Measurements from ENCODE around the gene LY6G5C.

Gene LY6G5C

DNA sequence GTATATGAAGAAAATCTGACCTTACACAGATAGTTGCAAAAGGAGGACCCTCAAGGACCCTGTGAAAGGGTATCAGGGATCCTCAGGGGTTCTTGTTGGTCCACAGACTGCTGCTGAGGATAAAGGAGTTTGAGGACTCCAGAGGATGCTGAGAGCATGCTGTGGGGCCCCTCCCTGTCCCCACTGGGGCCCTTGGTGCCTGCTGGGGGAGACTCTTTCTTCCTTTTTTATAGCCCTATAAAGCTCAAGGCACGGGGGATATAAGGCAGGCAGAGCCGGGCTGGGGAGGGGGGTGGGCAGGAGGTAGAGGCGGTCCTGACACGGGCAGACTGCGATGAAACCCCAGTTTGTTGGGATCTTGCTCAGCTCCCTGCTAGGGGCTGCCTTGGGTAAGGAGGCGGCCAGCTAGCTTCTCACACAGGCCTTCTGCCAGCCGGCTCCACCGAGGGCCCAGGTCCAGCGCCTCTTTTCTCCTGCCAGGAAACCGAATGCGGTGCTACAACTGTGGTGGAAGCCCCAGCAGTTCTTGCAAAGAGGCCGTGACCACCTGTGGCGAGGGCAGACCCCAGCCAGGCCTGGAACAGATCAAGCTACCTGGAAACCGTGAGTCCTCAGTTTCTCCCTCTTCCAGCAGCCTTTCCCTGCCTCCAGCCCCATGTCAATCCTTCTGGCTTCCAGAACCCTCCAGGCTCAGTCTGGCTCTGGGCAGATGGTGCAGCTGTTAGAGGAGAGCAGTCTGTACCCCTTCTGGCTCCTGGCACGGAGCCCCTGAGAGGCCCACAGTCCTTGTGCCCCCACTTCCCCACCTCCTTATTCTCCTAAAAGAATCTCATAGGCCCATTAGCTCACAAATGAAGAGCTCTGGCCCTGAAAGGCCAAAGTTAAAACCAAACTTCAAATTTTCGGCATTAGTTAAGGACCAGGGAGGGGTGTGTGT is 34.4 kb upstream of the LY6G5C start, which contains the start of gene LY6G6D:
LY6G6D (plus strand) TSS at position 327 of the 937 bp plus-strand sequence; CDS start at position 335, 8 bp downstream.
- POLR2A ChIA-PET (ENCODE audit: low non-redundant PET), result interaction anchor here (0.6 kb wide), 1 partner anchor 20 kb away, joined by 6 read pairs; no protein-coding TSS in a partner anchor
- no peak for DNase-seq (ENCODE audit: low spot score)
- peak within 1 kb of the TSS; percentile 12; the same call in 1 of the 2 replicates for H3K27ac ChIP-seq
- CTCF ChIA-PET, result interaction anchor here (1.2 kb wide), 1 partner anchor 14 kb away, joined by 8 read pairs; the partner anchor contains the start of gene DDAH2
- TF ChIP-seq, protein P1, sequence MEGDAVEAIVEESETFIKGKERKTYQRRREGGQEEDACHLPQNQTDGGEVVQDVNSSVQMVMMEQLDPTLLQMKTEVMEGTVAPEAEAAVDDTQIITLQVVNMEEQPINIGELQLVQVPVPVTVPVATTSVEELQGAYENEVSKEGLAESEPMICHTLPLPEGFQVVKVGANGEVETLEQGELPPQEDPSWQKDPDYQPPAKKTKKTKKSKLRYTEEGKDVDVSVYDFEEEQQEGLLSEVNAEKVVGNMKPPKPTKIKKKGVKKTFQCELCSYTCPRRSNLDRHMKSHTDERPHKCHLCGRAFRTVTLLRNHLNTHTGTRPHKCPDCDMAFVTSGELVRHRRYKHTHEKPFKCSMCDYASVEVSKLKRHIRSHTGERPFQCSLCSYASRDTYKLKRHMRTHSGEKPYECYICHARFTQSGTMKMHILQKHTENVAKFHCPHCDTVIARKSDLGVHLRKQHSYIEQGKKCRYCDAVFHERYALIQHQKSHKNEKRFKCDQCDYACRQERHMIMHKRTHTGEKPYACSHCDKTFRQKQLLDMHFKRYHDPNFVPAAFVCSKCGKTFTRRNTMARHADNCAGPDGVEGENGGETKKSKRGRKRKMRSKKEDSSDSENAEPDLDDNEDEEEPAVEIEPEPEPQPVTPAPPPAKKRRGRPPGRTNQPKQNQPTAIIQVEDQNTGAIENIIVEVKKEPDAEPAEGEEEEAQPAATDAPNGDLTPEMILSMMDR (conservative IDR thresholded peaks at IDR 0.05; ENCODE audit: low read depth), result no peak

DNA sequence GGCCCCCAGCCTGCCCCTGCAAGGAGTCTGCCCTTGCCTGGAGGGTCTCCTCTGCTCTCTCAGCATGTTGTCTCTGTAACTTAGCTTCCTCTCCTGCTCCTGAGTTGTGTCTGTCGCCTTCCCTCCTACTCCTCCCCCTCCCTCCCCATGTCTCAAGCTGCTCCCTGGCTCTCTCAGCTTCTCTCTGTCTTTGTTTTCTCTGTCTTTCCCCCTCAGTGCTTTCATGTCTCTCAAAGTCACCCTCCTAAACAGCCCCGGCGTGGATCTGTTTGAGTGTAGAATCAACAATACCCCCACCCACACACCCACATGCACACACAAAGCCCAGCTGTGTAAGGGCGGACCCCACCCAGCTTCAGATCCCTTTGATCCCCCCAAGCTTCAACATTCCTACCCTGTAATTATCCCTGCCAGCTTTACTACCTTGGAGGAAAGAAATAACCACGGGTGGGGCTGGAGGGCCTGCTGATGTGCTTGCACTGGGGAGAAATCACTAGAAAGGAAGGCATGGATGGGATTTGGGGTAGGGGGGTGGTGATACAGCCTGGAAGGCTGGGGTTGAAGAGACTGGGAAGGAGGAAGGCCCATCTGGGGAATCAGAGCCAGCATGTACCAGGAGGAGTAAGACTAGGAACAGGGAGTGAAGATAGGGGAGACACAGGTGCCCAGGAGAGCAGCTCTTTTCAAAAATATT is 33.3 kb upstream of the LY6G5C start:
- no peak overlapping the region for H3K27ac ChIP-seq
- TF ChIP-seq, protein P1 (conservative IDR thresholded peaks at IDR 0.05; ENCODE audit: low read depth), result no peak
- ChIA-PET POLR2A (ENCODE audit: low non-redundant PET) (no interaction called here), CTCF (interaction anchor here (0.6 kb wide), 1 partner anchor 83 kb away, joined by 3 read pairs; no protein-coding TSS in a partner anchor)
- DNase-seq (ENCODE audit: low spot score), result no peak

DNA sequence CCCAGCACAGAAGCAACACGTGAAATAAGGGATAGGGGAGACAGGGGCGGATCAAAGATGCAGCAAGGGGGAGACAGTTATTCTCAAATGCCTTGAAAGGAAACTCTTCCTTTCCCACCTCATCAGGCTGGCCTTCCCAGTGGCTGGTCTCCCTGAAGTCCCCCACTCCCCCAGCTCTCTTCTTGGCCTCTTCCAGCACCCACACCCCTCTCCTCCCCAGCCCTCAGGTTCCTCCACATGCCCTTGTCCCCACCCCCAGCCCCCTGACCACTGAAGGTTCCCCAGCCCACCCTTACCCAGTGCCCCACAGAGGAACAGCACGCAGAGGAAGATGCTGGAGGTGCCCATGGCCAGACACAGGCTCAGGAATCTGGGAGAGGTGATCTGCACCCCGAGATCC is 32.6 kb upstream of the LY6G5C start:
- TF ChIP-seq, protein P1 (conservative IDR thresholded peaks at IDR 0.05; ENCODE audit: low read depth), result no peak
- no peak overlapping the region for H3K27ac ChIP-seq
- CTCF ChIA-PET, result no interaction called here
- POLR2A ChIA-PET (ENCODE audit: low non-redundant PET), result interaction anchor here (0.6 kb wide), 1 partner anchor 32 kb away, joined by 3 read pairs; no protein-coding TSS in a partner anchor
- DNase-seq (ENCODE audit: low spot score), result no peak

DNA sequence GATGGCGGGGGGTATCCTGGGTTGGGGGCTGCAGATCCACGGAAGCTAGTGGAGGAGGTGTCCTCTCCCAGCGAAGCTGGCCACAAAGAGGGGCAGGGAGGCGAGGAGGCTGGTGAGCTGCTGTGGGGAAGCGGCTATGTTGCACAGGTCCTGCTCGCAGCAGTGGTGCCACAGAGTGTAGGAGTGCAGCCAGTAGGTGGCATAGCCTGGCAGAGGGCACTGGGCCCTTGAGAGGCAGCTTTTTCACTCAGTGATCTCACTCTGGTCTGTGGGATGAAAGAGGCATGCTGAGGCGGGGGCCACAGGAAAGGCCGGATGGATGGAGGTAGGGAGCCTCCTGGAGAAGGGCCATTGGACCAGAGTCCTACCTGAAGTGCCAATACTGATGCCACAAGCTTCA is 31.4 kb upstream of the LY6G5C start:
- DNase-seq (ENCODE audit: low spot score), result no peak
- peak overlapping the region; percentile 84 for H3K27ac ChIP-seq
- TF ChIP-seq, protein P1 (conservative IDR thresholded peaks at IDR 0.05; ENCODE audit: low read depth), result no peak
- ChIA-PET CTCF (interaction anchor here (0.6 to 1.7 kb wide), 3 partner anchors 10 to 96 kb away, joined by 3 to 5 read pairs (median 3); no protein-coding TSS in a partner anchor), POLR2A (ENCODE audit: low non-redundant PET) (interaction anchor here (0.6 kb wide), 1 partner anchor 60 kb away, joined by 4 read pairs; no protein-coding TSS in a partner anchor)

DNA sequence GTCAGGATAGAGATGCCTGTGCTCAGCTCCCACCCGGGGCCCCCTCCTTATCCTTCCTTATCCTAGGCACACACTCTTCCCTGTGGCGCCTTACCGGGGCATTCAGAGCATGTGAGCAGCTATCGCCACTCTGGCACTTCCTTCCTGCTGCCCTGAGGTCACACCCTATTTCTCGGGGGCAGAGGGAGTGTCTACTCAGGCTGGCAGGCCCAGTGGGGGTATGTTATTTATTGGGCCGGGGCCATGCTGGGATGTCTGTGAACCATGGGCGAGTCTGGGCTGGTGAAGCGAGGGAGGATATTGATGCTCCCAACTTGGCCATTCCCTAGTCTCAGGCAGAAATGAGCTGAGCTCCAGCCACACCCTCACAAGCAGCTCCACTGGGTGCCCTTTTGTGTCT is 30.4 kb upstream of the LY6G5C start:
- CTCF ChIA-PET, result interaction anchor here (1.7 kb wide), 1 partner anchor 19 kb away, joined by 5 read pairs; no protein-coding TSS in a partner anchor
- H3K27ac ChIP-seq, result peak overlapping the region; percentile 84
- POLR2A ChIA-PET (ENCODE audit: low non-redundant PET), result interaction anchor here (1.1 kb wide), 1 partner anchor 18 kb away, joined by 7 read pairs; the partner anchor contains the start of gene DDAH2
- TF ChIP-seq, protein P1 (conservative IDR thresholded peaks at IDR 0.05; ENCODE audit: low read depth), result no peak
- peak; percentile 65 for DNase-seq (ENCODE audit: low spot score)
